Fibroblast of skin of scalp (primary cell): ENCODE results near the gene BZW1.

Source experiments
- DNase-seq: peaks from one replicate; pipeline ENCODE4 v3.0.0-alpha.2; 2013

The BZW1 gene

GRCh38 chr2:200839513-200839912, 27.8 kb downstream of the BZW1 start:
- DNase-seq, result no peak

- no peak for DNase-seq
Measured at GRCh38 chr2:200843993-200844948, 32.6 kb downstream of the BZW1 start.

- no peak for DNase-seq
Measured at GRCh38 chr2:200845194-200845593, 33.5 kb downstream of the BZW1 start.

DNA sequence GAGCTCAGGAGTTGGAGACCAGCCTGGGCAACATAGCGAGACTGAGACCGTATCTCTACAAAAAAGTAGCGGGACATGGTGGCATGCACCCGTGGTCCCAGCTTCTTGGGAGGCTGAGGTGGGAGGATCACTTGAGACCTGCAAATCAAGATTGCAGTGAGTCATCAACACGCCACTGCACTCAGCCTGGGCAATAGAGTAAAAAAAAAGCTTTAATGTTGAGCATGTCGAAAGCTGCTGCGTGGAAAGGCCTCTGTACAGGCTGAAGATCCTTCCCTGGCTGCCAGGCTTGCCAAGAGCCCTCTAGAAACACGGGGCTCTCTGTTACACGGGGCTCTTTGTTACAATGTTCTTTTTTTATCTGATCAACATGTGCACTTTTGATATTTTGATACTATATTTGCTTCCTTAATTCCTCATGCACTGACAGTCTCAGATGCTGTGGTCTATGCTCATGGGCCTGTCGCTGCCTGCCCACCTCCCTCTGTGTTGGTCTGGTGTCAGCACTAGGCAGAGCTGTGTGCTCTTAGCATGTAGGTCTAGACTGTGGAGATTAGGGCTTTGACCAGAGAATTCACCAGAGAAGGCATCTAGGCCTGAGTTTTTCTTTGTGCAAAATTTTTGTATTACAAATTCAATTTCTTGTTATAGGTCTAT, 34.1 kb downstream of the BZW1 start:
- no peak for DNase-seq

GRCh38 chr2:200847269-200847668, 35.6 kb downstream of the BZW1 start:
- no peak for DNase-seq

GRCh38 chr2:200847939-200848338, 36.2 kb downstream of the BZW1 start:
- DNase-seq, result no peak

GRCh38 chr2:200850512-200851256, 39.0 kb downstream of the BZW1 start:
- DNase-seq, result no peak

GRCh38 chr2:200851398-200852248, 39.9 kb downstream of the BZW1 start:
- DNase-seq, result no peak

DNA sequence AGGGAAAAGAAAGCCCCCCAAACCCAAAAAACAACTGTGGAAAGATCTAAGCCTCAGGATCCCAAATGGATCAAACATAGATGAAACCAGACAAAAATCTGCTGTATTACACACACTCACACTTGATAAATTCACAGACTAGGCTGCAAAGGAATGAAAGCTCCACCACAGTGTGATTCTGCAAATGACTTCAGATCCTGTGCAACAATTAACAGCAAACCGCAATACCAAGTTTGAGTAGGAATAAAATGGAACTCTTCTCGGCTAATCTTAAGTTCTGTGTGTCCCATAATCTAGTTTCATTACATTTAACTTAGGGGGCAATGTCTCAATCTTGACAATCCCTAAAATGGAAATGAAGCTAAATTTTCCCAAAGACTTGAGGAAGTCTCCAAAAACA, 40.9 kb downstream of the BZW1 start:
- no peak for DNase-seq

- DNase-seq, result no peak
Measured at GRCh38 chr2:200856806-200857205, 45.1 kb downstream of the BZW1 start.

GRCh38 chr2:200860092-200860795, 48.5 kb downstream of the BZW1 start:
- DNase-seq, result no peak

DNA sequence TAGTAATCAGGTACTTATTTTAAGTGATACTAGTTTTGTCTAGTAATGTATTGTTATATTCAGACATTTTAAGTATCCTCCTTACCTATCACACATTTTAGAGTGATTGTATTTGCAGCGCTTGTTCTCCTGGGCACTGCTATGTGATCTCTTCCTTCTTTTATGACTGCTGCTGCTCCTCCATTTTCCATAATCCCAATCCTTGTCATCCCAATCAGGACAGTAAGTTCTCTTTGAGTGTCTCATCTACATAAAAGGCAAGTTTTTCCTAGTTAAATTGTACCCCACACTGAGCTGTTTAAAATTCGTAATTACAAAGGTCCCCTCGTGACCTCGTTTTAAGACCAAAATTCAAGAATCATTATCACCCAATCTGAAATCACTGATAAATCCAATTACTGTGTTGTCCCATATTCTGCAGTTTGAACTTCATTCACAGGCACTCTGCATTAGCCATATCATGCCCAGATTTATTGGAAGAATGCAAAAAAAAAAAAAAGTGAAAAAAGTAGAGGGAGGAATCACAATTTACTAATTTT, 50.0 kb downstream of the BZW1 start:
- no peak for DNase-seq

DNA sequence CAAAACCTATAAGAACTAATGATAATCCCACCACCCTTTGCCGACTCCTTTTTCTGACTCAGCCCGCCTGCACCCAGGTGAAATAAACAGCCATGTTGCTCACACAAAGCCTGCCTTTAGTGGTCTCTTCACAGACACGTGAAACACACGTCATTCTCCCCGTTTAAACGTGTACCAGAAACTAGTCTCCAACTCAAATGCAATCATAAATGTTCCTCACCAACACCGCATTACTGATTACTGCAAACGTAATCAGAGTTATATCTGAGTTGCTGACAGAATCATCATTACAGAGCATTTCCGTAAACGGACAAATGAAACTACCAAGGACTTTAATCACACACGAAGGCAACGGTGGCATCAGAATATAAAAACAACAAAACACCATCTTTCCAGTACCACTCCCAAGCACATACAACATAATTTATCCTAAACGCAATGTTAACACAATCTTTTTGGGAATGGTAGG, 50.9 kb downstream of the BZW1 start:
- DNase-seq, result peak; percentile 47

- DNase-seq, result no peak
Measured at GRCh38 chr2:200863782-200864175, 52.1 kb downstream of the BZW1 start.

GRCh38 chr2:200864176-200865034, 52.7 kb downstream of the BZW1 start, which contains the start of gene CLK1:
TSS of gene CLK1 (minus strand) at chr2:200864658. CDS start at chr2:200861862, 2,796 bp downstream.
- DNase-seq, result peak; percentile 95

- no peak for DNase-seq
Measured at GRCh38 chr2:200869014-200869413, 57.3 kb downstream of the BZW1 start.

- no peak for DNase-seq
Measured at GRCh38 chr2:200871151-200871550, 59.4 kb downstream of the BZW1 start.

DNA sequence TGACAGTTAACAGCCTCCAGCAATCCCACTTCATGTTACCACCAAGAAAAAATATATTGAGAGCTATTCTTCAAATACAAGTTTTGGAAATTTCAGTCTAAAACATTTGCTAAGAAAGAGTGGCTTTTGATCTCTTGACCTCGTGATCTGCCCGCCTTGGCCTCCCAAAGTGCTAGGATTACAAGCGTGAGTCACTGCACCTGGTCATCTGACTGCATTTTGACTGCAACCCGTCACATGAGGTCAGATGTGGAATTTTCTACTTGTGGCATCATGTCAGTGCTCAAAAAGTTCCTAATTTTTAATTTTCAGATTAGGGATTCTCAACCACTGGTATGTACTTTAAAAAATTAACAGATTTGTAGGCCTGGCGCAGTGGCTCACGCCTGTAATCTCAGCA, 61.9 kb downstream of the BZW1 start:
- DNase-seq, result no peak
